HG02623 (cell line): ENCODE data around the gene SKI.

Experiments used
- ATAC-seq: cut with Tn5 transposase; IDR thresholded peaks from one replicate; pipeline ENCODE4 v1.9.1; 2021; ENCODE audit warnings: moderate library complexity; ENCODE audit not compliant: unreplicated experiment

The SKI gene

DNA sequence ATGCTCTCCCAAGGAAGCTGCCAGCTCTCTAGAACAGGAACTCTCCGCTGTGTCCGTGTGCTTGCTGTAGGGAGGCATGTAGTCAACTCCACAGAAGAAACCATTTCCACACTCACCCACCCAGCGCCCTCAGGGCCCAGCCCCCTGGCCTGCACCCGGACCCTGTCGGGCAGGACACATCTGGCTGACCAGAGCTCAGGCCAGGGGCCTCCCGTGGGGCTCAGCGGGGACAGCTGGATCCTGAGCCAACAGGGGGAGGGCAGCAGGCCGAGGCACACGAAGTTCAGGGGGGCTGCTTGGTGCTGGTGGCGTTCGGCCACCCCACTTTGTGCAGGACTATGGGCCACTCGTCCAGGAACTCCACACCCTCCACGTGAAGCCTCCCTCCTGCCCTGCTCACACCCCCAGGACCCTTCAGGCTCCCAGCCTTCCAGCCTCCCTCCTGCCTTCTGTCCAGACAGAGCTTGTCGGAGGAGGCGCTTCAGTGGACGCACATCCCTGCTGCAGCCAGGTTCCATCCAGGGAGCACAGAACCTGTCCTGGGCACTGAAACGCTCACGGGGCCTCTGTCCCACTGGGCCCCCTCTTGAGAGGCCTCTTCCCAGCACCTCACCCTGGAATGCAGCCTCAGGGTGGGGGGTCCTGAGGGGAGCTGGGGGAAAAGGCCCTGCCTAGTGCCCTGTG is 18.6 kb upstream of the SKI start:
- ATAC-seq = no peak

- no peak for ATAC-seq
These were observed 17.9 kb upstream of the SKI start for GRCh38 chr1:2210084-2210653.

GRCh38 chr1:2210786-2211185 is 17.3 kb upstream of the SKI start:
- ATAC-seq = no peak

DNA sequence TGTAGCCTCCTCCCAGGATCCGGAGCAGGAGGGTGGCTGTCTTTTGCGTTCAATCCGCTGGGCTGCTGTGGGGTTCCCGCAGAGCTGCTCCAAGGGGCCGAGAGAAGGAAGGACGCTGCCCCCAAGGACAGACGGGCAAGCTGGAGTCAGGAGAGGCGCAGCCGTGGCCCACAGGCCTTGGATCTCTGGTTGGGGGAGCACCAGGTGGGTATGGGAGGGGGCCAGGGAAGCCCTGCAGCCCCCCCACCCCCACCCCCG is 15.9 kb upstream of the SKI start:
- ATAC-seq = no peak

GRCh38 chr1:2212532-2213491 is 15.3 kb upstream of the SKI start:
- no peak for ATAC-seq

DNA sequence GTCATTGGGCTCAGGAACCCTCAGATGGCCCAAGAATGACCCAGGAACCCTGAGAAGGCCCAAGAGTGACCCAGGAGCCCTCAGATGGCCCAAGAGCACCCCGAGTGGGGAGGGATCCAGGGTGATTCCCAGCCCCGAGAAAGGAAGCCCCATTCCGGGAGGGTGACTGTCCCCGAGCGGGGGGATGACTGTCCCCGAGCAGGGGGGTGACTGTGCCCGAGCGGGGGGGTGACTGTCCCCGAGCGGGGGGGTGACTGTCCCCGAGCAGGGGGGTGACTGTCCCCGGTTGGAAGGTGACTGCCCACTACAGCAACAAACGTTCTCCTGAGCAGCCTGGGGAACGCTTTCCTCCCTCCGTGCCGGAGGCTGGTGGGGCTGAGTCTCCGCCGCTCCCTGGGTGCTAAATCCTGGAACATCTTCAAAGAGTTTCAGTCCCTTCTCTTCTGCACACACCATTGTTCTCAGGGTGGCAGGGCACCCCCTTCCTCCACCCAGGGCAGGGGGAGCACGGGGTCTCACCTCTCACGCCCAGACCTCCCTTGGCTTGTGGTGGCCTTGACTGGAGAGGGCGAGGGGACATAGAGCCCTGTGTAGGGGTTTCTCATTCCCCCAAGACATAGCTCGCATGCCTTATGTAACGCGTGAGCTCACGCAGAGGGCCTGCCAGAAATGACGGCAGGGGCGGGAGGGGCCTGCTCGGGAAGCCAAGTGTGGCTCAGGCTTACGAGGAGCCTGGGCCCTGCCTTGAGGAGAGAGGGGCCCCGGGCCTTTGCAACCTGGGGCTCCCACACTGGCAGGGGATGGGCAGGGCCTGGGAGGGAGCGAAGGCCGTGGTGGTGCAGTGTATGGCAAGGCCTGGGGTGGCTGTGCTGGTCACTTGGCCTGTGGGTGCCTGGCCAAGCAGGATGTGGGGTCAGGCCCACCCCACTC is 14.3 kb upstream of the SKI start:
- ATAC-seq = no peak

DNA sequence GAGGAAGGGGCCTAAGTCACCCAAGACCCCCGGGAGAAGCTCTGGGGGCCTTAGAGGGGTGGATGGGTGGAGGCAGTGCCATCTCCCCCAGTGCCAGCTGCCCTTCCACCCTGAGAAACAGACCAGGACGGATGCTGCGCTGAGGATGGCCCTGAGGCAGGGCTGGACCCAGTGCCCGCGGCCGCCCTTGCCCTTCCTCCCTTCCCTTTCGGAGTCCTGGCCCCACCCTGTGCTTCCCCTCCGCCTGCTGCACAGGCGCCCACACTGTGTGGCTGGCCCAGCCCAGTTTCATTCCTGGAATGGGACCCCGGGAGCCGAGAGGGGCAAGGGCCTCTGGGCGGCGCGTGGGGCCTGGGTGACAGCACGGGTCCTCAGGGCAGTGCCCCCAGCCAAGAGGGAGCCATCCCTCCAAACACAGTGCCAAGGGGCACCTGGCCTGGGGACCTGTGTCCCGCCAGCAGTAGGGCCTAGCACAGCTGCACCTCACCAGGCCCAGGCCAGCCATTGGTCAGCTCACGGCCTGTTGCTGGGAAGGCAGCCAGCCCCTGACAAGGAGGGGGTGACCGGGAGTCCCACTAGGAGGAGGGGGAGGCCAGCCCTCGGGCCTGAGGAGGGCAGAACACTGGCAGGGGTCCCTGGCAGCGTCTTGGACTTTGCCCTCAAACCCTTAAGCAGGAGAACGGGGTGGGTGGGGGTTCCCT is 13.4 kb upstream of the SKI start:
- ATAC-seq = no peak

- ATAC-seq = no peak
These were observed 12.8 kb upstream of the SKI start for GRCh38 chr1:2215329-2215728.

GRCh38 chr1:2215909-2216766 is 12.0 kb upstream of the SKI start:
- ATAC-seq = no peak

DNA sequence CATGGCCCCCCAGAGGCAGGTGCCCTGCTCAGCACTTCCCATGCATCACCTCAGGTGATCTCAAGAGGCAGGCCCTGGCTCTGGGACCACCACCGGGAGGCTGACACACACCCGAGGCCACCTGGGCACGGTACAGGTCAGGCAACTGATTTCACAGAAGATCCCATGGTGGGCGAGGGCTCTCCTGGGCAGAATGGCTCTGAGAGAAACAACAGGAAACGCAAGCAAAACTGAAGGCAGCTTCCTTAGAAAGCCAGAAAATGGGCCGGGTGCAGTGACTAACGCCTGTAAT is 11.4 kb upstream of the SKI start:
- no peak for ATAC-seq

DNA sequence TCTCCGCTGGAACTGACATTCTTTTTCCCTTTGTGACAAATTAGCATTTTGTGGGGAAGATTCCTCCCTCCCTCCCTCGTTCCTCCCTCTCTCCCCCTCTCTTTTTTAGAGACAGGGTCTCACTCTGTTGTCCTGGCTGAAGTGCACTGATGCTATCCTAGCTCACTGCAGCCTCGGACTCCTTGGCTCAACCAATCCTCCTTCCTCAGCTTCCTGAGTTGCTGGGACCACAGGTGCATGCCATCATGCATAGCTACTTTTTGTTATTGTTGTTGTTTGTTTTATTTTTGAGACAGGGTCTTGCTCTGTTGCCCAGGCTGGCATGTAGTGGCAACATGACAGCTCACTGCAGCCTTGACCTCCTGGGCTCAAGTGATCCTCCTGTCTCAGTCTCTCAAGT is 6.8 kb upstream of the SKI start:
- no peak for ATAC-seq

- no peak for ATAC-seq
These were observed 3.9 kb upstream of the SKI start for GRCh38 chr1:2224170-2224584.

DNA sequence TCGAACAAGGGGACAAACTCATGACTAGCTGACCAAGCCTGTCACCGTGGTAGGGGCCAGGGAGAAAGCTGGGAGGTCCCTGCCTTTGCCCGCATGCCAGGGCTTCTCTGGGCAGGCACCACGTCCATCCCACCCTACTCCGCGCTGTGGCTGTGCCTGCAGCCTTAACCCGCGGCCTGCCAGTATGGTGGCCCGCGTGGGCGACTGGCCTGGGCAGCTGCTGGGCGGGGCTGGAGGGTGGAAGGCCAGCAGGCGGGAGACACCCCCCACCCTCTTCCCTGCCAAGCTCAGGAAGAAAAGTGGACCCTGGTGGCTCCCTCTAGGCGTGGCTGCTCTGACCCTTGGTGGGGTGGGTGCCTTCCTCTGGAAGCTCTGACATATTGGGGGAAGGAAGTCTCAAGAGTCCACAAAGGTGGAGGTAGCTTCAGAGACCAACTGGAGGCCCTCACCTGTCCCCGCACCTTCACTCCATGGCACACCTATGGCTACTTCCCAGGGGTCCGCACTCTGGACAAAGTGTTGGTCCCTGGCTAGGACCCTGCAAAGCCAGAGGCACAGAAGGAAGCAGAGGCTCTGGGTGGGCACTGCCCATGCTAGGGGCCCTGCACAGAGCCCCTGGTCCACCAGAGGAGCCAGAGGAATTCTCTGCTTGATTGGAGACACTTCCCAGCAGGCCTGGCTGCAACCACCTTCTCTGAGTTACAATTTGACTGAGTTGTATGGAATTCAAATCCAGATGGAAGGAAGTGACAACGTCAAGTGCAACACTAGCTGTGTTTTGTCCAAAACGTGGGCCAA is 3.3 kb upstream of the SKI start:
- no peak for ATAC-seq

DNA sequence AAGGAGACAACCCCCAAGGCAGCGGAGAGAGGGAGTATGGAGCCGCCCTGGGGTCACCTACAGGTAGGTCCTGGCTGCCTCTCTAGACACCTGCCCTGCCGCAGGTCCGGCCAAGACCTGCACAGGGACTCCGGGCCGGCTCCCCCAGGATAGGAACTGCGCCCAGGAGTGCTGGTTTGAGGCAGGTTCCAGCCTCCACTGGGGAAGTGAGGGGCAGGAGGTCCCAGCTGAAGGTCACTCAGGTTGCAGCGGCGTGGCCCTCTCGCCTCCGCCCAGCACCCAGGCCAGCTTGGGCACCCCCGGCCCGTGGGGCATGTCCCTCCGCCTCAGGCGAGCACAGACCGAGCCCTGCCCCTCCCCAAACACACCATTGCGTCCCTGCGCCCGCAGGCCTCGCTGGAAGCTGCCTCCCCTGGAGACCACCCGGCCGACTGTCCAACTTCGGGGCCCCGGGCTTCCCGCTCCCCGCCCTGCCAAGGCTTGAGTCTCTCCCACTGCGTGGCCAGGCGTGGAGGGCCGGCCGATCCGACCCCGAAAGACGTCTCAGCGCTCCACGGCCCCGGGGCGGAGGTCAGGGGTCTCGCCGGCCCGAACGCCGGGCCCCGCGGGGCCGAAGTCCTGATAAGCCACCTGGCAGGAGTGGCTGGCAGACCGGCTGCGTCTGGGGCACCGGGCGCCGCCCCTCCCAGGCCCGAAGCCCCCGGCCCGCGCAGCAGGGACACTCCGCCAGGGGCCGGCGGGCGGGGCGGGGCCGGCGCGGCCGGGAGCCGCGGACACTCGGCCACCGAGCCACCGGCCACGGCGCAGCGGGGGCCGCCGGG is 1.4 kb upstream of the SKI start:
- no peak for ATAC-seq

DNA sequence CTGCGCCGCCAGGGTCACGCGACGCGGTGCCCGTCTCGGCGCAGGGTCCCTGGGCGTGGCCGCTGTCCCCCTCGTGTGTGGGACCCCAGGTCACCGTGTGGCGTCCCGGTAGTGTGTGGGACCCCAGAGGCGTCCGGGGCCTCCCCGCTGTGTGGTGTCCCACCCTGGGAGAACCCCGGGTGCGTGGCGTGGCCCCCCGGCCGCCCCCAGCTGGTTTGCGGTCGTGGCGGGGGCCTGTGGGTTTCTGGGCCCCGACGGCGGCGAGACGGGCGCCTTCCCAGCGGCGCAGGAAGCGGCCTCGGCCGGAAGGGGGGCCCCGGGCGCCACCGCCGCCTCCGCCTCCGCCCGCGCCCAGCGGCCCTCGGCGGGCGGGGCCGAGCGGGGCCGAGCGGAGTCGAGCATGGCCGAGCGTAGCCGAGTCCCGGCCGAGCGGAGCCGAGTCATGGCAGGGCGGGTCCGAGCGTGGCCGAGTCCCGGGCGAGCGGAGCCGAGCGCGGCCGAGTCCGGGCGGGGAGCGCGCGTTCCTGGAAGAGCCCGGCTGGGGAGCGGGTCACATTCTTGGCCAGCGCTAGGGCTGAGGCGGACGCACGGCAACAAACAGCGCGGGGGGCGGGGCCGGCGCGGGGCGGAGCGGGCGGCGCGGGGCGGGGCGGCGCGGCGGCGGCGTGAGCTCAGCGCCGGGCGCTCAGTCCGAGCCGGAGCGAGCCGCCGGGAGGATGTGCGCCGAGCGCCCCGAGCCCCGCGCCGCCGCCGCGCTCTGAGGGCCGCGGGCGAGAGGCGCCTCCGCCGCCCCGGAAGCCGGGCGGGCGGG is 568 bp upstream of the SKI start:
- peak; percentile 77 for ATAC-seq

DNA sequence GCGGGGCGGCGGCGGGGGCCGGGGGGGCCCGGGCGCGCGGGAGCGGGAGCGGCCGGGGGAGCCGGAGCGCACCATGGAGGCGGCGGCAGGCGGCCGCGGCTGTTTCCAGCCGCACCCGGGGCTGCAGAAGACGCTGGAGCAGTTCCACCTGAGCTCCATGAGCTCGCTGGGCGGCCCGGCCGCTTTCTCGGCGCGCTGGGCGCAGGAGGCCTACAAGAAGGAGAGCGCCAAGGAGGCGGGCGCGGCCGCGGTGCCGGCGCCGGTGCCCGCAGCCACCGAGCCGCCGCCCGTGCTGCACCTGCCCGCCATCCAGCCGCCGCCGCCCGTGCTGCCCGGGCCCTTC is 546 bp downstream of the SKI start:
- no peak for ATAC-seq

GRCh38 chr1:2229037-2229864 is 1.1 kb downstream of the SKI start:
- no peak for ATAC-seq
